Activated T-helper 9 cell treated with anti-CD3 and anti-CD28 coated beads, Interleukin-2, amount 50 U/mL, for 16 hours (primary cell): ENCODE measurements around the gene PARP1.

Experiments used
- DNase-seq: peaks from one replicate; pipeline ENCODE4 v3.0.0-alpha.2; 2020; ENCODE audit warnings: low read depth

PARP1 gene

GRCh38 chr1:226376300-226376699 is 31.6 kb downstream of the PARP1 start:
- DNase-seq = no peak

GRCh38 chr1:226373376-226373775 is 34.5 kb downstream of the PARP1 start:
- no peak for DNase-seq

- DNase-seq = no peak
These were observed 35.0 kb downstream of the PARP1 start for GRCh38 chr1:226372885-226373284.

GRCh38 chr1:226371866-226372490 is 35.9 kb downstream of the PARP1 start:
- no peak for DNase-seq

GRCh38 chr1:226371027-226371694 is 36.7 kb downstream of the PARP1 start:
- no peak for DNase-seq

GRCh38 chr1:226370144-226370923 is 37.6 kb downstream of the PARP1 start:
- DNase-seq = no peak

GRCh38 chr1:226369110-226369509 is 38.8 kb downstream of the PARP1 start:
- no peak for DNase-seq

- no peak for DNase-seq
These were observed 41.6 kb downstream of the PARP1 start for GRCh38 chr1:226366290-226366689.

GRCh38 chr1:226365831-226366231 is 42.1 kb downstream of the PARP1 start:
- no peak for DNase-seq

- no peak for DNase-seq
These were observed 42.9 kb downstream of the PARP1 start for GRCh38 chr1:226364901-226365565.

- no peak for DNase-seq
These were observed 43.4 kb downstream of the PARP1 start for GRCh38 chr1:226364514-226364899.

GRCh38 chr1:226363801-226364513 is 43.9 kb downstream of the PARP1 start:
- DNase-seq = no peak

- no peak for DNase-seq
These were observed 44.9 kb downstream of the PARP1 start for GRCh38 chr1:226362891-226363447.

- DNase-seq = no peak
These were observed 45.5 kb downstream of the PARP1 start for GRCh38 chr1:226362361-226362760.

GRCh38 chr1:226360106-226360746 is 47.7 kb downstream of the PARP1 start:
- no peak for DNase-seq

- no peak for DNase-seq
These were observed 50.5 kb downstream of the PARP1 start for GRCh38 chr1:226357416-226357815.

- no peak for DNase-seq
These were observed 52.0 kb downstream of the PARP1 start for GRCh38 chr1:226355669-226356551.

GRCh38 chr1:226355016-226355415 is 52.9 kb downstream of the PARP1 start:
- no peak for DNase-seq

- no peak for DNase-seq
These were observed 54.0 kb downstream of the PARP1 start for GRCh38 chr1:226353698-226354525.
